WI38 (cell line): ENCODE measurements around the gene DIP2C.
"Not testable (repeated sequence)": the region's sequence is repeated elsewhere in the genome, so short reads cannot be mapped to it uniquely, and the experiment has no call there.

Experiments
- H3K4me3 ChIP-seq: 2 replicates; pipeline ENCODE4 v1.5.1; 2011; ENCODE audit warnings: low read depth, mild to moderate bottlenecking, control low read depth, low read length
- TF ChIP-seq, protein P1 (sequence below): IDR thresholded peaks from 2 replicates; pipeline ENCODE4 v1.5.1; 2012; ENCODE audit warnings: low read depth, mild to moderate bottlenecking, control low read depth, low read length

DIP2C gene

DNA sequence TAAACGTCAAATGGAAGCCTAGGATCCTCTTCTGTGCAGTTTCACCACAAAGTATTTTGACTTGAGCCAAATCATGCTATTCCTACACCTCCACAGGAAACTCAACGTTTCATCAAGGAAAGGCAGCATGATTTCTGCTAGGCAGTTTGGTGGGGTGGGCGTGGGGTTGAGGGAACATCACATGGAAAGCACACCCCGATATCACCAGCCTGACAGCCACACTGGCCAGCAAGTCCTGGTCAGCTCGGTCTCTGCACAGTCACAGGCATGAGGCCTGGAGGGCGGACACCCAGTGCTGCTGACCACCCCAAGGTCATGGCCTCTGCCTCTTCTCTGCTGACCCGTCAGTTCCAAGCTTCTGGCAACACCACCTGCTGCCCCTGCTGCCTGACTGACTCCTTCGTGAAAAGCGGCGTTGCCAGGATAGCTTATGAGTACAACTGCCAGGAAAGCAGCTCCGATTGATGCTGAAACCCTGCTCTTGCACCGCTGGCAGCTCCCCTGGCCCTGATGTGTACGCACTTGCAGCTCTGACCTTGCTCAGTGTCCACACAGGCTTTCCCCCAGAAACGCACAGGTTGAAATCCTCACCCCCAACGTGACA is 171.5 kb downstream of the DIP2C start:
- TF ChIP-seq, protein P1, sequence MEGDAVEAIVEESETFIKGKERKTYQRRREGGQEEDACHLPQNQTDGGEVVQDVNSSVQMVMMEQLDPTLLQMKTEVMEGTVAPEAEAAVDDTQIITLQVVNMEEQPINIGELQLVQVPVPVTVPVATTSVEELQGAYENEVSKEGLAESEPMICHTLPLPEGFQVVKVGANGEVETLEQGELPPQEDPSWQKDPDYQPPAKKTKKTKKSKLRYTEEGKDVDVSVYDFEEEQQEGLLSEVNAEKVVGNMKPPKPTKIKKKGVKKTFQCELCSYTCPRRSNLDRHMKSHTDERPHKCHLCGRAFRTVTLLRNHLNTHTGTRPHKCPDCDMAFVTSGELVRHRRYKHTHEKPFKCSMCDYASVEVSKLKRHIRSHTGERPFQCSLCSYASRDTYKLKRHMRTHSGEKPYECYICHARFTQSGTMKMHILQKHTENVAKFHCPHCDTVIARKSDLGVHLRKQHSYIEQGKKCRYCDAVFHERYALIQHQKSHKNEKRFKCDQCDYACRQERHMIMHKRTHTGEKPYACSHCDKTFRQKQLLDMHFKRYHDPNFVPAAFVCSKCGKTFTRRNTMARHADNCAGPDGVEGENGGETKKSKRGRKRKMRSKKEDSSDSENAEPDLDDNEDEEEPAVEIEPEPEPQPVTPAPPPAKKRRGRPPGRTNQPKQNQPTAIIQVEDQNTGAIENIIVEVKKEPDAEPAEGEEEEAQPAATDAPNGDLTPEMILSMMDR, result no peak
- no peak overlapping the region for H3K4me3 ChIP-seq

DNA sequence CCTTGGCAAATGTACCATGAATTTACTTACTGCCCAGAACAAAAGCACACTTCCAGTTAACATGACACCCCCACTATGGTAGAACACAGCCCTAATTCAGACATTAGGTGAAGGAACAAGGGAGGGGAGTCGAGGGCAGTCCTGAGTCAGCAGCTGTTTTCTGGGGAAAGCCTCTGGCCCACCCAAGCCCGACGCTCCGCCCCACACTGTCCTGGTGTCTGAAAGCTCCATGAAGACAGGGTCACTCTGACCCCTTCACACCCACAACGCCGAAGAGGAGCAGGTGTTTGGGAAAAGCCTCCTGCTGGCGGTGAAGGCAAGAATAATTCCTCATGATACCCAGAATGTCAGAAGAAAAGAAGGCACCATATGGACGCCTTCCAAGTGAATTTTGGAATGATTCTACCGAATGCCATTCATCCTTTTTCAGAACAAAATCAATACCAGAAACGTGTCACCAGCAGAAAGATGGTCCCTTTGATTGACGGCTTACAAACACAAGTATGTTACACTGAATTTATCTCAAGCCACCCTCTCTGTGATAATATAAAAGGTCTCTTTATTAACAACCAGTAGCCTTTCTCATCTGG is 172.1 kb downstream of the DIP2C start:
- no peak overlapping the region for H3K4me3 ChIP-seq
- TF ChIP-seq, protein P1, result no peak

DNA sequence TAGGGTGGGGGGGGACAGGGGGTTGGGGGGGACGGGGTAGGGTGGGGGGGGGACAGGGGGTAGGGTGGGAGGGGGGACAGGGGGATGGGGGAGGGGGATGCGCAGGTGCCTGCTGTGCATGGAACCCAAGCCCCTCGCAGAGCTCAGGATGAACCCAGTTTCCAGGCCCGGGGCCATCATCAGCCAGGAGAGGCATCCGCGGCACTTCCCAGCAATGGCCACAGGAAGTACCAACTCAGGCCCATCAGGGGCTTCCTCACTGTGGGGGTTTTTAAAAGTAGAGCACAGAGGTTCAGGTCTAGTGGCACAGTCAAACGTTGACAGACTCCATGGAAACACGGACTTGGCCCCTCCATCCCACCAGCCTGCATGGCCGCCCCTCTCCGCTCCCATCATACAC is 172.7 kb downstream of the DIP2C start:
- TF ChIP-seq, protein P1, result no peak
- no peak overlapping the region for H3K4me3 ChIP-seq

DNA sequence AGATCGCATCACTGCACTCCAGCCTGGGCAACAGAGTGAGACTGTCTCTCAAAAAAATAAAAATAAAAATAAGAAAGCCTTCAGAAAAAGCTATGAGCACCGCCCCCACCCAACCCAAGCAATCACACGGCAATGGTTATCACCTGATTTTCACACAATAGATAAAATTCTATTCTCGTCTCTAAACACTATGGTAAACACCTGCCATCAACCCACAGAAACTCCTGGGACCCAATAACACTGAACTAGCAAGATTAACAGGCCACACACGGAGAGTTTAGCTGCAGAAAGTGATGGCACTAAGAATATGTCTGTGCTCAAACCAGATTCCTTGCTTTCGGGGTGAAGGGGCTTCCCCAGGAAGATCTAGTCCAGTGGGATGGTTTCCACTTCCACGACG is 173.8 kb downstream of the DIP2C start:
- no peak overlapping the region for H3K4me3 ChIP-seq
- TF ChIP-seq, protein P1, result no peak

DNA sequence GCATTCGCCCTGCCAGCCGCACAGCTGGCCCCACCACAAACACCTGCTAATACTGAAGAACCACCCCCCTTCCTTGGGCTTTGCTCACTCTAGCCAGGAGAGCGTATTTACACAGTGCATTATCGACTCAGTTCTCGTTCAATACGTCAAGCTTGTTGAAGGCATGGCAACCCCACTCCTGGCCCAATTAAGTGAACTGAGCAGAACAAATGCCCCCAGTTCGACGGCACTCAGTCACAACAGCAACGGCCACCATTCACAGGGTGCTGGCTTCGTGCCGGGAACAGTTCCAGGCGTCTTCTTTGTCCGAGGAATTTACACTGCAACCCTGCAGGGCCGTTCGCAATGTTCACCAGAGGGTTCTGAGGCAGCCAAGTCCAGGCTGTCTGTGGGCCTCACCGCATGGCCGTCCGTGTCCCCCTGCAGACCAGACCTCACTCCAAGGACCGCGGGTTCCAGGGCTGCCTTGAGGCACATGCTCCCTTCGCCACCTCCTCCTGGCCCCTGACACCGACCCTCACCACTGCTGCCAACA is 175.3 kb downstream of the DIP2C start:
- TF ChIP-seq, protein P1, result no peak
- H3K4me3 ChIP-seq, result no peak overlapping the region

DNA sequence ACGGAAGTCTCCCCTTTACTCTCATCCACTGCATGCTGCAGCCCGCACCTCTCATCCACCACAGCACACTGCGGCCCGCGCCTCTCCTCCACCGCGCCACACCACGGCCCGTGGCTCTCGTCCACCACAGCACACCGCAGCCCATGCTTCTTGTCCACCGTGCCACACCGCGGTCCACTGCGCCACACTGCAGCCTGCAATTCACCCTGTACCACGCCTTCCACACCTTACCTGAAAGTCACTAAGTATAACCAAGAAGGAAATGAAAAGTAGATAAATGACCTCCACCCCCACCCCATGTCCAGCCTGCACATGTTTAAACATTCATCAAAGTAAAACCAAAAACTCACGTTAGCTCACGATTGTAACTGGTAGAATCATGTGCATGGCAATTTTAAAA is 176.1 kb downstream of the DIP2C start:
- TF ChIP-seq, protein P1, result no peak
- no peak overlapping the region for H3K4me3 ChIP-seq

DNA sequence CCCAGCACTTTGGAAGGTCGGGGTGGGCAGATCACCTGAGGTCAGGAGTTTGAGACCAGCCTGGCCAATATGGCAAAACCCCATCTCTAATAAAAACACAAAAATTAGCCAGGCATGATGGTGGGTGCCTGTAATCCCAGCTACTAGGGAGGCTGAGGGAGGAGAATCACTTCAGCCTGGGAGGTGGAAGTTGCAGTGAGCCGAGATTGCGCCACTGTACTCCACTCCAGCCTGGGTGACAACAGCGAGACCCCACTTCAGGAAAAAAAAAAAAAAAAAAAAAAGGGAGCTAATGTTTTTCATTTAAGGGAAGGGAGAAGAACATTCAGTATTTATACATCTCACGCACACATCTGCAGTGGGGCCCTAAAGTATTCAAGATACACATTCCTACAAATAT is 176.8 kb downstream of the DIP2C start:
- not testable (repeated sequence) for H3K4me3 ChIP-seq

DNA sequence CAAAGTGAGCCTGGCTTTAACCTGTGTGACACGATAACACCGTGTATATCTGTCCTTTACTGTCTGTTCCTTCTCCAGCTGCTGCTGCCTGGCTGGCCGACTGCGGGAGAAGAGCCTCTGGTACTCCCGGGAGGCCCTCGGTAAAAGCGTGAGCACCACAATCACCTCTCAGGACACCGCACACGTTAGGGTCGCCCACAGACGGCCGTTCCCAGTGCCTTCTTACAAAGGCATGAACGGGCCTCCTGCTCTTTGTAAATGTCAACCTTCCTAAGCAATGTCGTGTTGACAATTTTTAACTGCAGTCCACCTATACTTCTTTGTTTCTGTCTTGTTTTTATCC is 177.6 kb downstream of the DIP2C start:
- H3K4me3 ChIP-seq, result no peak overlapping the region
- TF ChIP-seq, protein P1, result no peak
